ENCODE results near the gene CRELD2. TPM values are rescaled to one million over a fixed set of nuclear protein-coding genes. Genes with fewer than 3 reads are reported as not detected.
A peak's percentile ranks its signal among the peaks of the same experiment; 100 is the strongest.

CRELD2 gene
- total and polyA plus RNA-seq, 2 of the 13 experiments (the other 11 are each of a cell fraction or from before 2014, with no cell fraction given), result 17.2 to 44.7 TPM

DNA sequence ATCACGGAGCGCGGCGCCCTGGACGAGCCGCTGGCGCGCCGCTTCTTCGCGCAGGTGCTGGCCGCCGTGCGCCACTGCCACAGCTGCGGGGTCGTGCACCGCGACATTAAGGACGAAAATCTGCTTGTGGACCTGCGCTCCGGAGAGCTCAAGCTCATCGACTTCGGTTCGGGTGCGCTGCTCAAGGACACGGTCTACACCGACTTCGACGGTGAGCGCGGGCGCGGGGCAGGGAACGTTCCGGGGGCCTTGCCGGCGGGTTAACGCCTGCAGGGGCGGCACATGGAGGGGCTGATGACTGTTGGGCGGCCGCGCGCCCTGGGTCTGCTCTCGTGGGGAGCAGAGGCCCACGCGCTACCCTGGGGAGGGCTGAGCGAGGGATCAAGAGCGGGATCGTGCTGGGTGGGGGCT lies 43.2 kb downstream of the CRELD2 start (continued):
- TF ChIP-seq ZFP91 (CRISPR knock-in tag; IDR thresholded peaks at IDR 0.05; ENCODE audit: borderline replicate concordance) (peak; percentile 27; the same call in 1 of the 2 replicates), PPARG (CRISPR knock-in tag; conservative IDR thresholded peaks at IDR 0.05) (no peak), SAFB2 (CRISPR knock-in tag; IDR thresholded peaks at IDR 0.05; ENCODE audit: borderline replicate concordance, low read depth) (no peak), RNF219 (CRISPR knock-in tag; IDR thresholded peaks at IDR 0.05) (no peak), GATAD2A (CRISPR knock-in tag; IDR thresholded peaks at IDR 0.05) (no peak), ZFP1 (CRISPR knock-in tag; IDR thresholded peaks at IDR 0.05) (no peak), DR1 (CRISPR knock-in tag; IDR thresholded peaks at IDR 0.05) (no peak), ATF6 (CRISPR knock-in tag; conservative IDR thresholded peaks at IDR 0.05) (no peak), ZNF335 (CRISPR knock-in tag; IDR thresholded peaks at IDR 0.05) (no peak), RORA (CRISPR knock-in tag; IDR thresholded peaks at IDR 0.05) (no peak), JUNB (CRISPR knock-in tag; IDR thresholded peaks at IDR 0.05; ENCODE audit: borderline replicate concordance) (no peak), MAFF (IDR thresholded peaks at IDR 0.05; ENCODE audit: low read depth, low read length) (no peak), ZNF501 (CRISPR knock-in tag; IDR thresholded peaks at IDR 0.05) (peak; percentile 50; the same call in 1 of the 2 replicates), ARNT2 (CRISPR knock-in tag; IDR thresholded peaks at IDR 0.05; ENCODE audit: low read depth) (peak; percentile 8; the same call in 1 of the 2 replicates), ZMYM2 (CRISPR knock-in tag; IDR thresholded peaks at IDR 0.05) (no peak)
- TF ChIP-seq, protein P1, sequence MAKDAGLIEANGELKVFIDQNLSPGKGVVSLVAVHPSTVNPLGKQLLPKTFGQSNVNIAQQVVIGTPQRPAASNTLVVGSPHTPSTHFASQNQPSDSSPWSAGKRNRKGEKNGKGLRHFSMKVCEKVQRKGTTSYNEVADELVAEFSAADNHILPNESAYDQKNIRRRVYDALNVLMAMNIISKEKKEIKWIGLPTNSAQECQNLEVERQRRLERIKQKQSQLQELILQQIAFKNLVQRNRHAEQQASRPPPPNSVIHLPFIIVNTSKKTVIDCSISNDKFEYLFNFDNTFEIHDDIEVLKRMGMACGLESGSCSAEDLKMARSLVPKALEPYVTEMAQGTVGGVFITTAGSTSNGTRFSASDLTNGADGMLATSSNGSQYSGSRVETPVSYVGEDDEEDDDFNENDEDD (CRISPR knock-in tag; IDR thresholded peaks at IDR 0.05; ENCODE audit: borderline replicate concordance), result no peak
- TF ChIP-seq, protein P2, sequence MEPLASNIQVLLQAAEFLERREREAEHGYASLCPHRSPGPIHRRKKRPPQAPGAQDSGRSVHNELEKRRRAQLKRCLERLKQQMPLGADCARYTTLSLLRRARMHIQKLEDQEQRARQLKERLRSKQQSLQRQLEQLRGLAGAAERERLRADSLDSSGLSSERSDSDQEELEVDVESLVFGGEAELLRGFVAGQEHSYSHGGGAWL (CRISPR knock-in tag; IDR thresholded peaks at IDR 0.05), result no peak
- TF ChIP-seq, protein P3, sequence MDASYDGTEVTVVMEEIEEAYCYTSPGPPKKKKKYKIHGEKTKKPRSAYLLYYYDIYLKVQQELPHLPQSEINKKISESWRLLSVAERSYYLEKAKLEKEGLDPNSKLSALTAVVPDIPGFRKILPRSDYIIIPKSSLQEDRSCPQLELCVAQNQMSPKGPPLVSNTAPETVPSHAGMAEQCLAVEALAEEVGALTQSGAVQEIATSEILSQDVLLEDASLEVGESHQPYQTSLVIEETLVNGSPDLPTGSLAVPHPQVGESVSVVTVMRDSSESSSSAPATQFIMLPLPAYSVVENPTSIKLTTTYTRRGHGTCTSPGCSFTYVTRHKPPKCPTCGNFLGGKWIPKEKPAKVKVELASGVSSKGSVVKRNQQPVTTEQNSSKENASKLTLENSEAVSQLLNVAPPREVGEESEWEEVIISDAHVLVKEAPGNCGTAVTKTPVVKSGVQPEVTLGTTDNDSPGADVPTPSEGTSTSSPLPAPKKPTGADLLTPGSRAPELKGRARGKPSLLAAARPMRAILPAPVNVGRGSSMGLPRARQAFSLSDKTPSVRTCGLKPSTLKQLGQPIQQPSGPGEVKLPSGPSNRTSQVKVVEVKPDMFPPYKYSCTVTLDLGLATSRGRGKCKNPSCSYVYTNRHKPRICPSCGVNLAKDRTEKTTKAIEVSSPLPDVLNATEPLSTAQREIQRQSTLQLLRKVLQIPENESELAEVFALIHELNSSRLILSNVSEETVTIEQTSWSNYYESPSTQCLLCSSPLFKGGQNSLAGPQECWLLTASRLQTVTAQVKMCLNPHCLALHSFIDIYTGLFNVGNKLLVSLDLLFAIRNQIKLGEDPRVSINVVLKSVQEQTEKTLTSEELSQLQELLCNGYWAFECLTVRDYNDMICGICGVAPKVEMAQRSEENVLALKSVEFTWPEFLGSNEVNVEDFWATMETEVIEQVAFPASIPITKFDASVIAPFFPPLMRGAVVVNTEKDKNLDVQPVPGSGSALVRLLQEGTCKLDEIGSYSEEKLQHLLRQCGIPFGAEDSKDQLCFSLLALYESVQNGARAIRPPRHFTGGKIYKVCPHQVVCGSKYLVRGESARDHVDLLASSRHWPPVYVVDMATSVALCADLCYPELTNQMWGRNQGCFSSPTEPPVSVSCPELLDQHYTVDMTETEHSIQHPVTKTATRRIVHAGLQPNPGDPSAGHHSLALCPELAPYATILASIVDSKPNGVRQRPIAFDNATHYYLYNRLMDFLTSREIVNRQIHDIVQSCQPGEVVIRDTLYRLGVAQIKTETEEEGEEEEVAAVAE (CRISPR knock-in tag; IDR thresholded peaks at IDR 0.05; ENCODE audit: borderline replicate concordance), result no peak

Data from HepG2 (cell line).